ENCODE data around the gene IREB2. TPM values are rescaled to one million over a fixed set of nuclear protein-coding genes. Genes with fewer than 3 reads are reported as not detected.
A peak's percentile ranks its signal among the peaks of the same experiment; 100 is the strongest.

The IREB2 gene
- total RNA-seq, 1 donor from 2014 or later: 69.2 TPM

DNA sequence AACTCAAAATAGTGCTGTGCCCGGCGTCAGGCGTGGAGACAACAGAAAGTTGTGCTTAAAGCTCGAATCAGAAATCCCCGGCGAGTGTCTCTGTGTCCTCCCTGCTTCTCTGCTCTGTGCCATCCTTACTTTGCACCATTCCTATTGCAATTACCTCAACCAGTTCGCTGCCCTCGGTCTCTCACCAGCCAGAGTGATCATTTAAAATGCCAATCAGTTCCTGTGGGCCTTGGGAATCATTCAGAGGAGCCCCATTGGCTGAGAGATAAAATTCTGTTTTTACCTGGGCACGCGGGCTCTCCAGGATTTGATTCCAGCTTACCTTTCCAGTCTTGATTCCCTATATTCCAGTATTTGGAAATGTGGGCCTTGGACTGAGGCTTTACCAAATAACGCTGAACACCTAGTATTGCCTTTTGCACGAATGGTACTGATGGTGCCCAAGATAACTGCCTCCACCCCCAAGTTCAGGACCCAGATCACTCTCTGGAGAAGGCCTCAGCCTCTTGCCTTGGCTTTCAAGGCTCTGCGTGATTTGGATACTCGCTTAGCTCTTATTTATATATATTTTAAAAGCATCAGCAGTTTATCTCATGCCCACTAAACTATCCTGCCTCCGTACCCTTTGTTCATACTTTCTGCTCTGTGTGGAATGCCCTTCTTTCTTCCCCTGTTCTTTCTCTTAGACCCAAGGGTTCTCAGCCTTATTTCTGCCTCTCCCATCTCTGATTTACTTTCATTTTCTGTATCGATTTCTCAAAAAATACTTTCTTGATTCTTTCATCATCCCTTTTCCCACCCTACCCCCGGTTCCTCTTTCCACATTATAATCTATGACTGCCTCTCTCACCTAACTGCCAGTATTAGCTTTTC lies 103.1 kb downstream of the IREB2 start:
- Histone ChIP-seq H2AFZ (ENCODE audit: low read depth, low read length) (peak overlapping the region; percentile 86), H3K9me3 (ENCODE audit: insufficient read depth, low read depth, low read length) (no peaks in the 10 kb centered on the region), H3K4me2 (ENCODE audit: low read length) (peak overlapping the region; percentile 91), H3K79me2 (ENCODE audit: insufficient read depth, low read length) (peaks cover 34% of the 10 kb centered on the region), H4K20me1 (ENCODE audit: insufficient read depth, low read length) (peaks cover 34% of the 10 kb centered on the region), H3K4me3 (ENCODE audit: insufficient read depth, low read depth, low read length) (peak overlapping the region; percentile 96), H3K36me3 (ENCODE audit: insufficient read depth, low read length) (peaks cover 17% of the 10 kb centered on the region), H3K4me1 (ENCODE audit: insufficient read depth, low read length) (peaks cover 10% of the 10 kb centered on the region), H3K27ac (ENCODE audit: low read depth, low read length) (peak overlapping the region; percentile 97), H3K27me3 (ENCODE audit: insufficient read depth, low read length) (no peaks in the 10 kb centered on the region), H3K9ac (ENCODE audit: low read length) (peak overlapping the region; percentile 97)
- Mint-ChIP-seq H3K9me3 (ENCODE audit: unreplicated experiment) (no peaks in the 10 kb centered on the region), H3K4me1 (ENCODE audit: low read depth, unreplicated experiment) (peaks cover 18% of the 10 kb centered on the region), H3K36me3 (ENCODE audit: low read depth, unreplicated experiment) (peaks cover 8% of the 10 kb centered on the region), H3K27ac (ENCODE audit: unreplicated experiment) (peak overlapping the region; percentile 93), H3K4me3 (ENCODE audit: unreplicated experiment) (peak overlapping the region; percentile 99), H3K27me3 (ENCODE audit: low read depth, unreplicated experiment) (no peaks in the 10 kb centered on the region)
- FAIRE-seq (no peak), DNase-seq (ENCODE audit: low read depth) (no peak)
- TF ChIP-seq EZH2 (IDR thresholded peaks at IDR 0.05; ENCODE audit: insufficient read depth, low read length): no peak
- TF ChIP-seq, protein P1, sequence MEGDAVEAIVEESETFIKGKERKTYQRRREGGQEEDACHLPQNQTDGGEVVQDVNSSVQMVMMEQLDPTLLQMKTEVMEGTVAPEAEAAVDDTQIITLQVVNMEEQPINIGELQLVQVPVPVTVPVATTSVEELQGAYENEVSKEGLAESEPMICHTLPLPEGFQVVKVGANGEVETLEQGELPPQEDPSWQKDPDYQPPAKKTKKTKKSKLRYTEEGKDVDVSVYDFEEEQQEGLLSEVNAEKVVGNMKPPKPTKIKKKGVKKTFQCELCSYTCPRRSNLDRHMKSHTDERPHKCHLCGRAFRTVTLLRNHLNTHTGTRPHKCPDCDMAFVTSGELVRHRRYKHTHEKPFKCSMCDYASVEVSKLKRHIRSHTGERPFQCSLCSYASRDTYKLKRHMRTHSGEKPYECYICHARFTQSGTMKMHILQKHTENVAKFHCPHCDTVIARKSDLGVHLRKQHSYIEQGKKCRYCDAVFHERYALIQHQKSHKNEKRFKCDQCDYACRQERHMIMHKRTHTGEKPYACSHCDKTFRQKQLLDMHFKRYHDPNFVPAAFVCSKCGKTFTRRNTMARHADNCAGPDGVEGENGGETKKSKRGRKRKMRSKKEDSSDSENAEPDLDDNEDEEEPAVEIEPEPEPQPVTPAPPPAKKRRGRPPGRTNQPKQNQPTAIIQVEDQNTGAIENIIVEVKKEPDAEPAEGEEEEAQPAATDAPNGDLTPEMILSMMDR (IDR thresholded peaks at IDR 0.05; ENCODE audit: insufficient read depth, low read depth, low read length): no peak

DNA sequence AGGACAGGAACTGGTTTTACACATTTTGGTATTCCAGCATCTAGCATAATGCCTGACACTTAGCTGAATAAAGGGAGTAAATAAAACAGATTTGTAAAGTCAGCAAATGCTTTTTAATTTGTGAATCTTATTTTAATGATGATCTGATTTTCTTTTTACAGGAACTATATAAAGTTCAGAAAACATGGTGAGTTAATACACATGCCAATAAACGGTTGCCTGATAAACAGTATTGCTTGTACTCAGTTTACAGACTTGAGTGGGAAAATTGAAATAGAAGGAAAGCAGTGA lies 103.7 kb downstream of the IREB2 start:
- Mint-ChIP-seq H3K36me3 (ENCODE audit: low read depth, unreplicated experiment) (peaks cover 8% of the 10 kb centered on the region), H3K4me1 (ENCODE audit: low read depth, unreplicated experiment) (peaks cover 15% of the 10 kb centered on the region), H3K9me3 (ENCODE audit: unreplicated experiment) (no peaks in the 10 kb centered on the region), H3K27me3 (ENCODE audit: low read depth, unreplicated experiment) (no peaks in the 10 kb centered on the region), H3K4me3 (ENCODE audit: unreplicated experiment) (peak overlapping the region; percentile 99), H3K27ac (ENCODE audit: unreplicated experiment) (peak overlapping the region; percentile 93)
- Histone ChIP-seq H3K4me1 (ENCODE audit: insufficient read depth, low read length) (peaks cover 10% of the 10 kb centered on the region), H3K9ac (ENCODE audit: low read length) (peak overlapping the region; percentile 97), H3K4me2 (ENCODE audit: low read length) (peak overlapping the region; percentile 91), H3K79me2 (ENCODE audit: insufficient read depth, low read length) (peaks cover 34% of the 10 kb centered on the region), H3K36me3 (ENCODE audit: insufficient read depth, low read length) (peaks cover 21% of the 10 kb centered on the region), H3K9me3 (ENCODE audit: insufficient read depth, low read depth, low read length) (no peaks in the 10 kb centered on the region), H2AFZ (ENCODE audit: low read depth, low read length) (no peak overlapping the region), H4K20me1 (ENCODE audit: insufficient read depth, low read length) (peaks cover 34% of the 10 kb centered on the region), H3K4me3 (ENCODE audit: insufficient read depth, low read depth, low read length) (peak overlapping the region; percentile 96), H3K27ac (ENCODE audit: low read depth, low read length) (peak overlapping the region; percentile 10), H3K27me3 (ENCODE audit: insufficient read depth, low read length) (no peaks in the 10 kb centered on the region)
- TF ChIP-seq EZH2 (IDR thresholded peaks at IDR 0.05; ENCODE audit: insufficient read depth, low read length): no peak
- TF ChIP-seq, protein P1 (IDR thresholded peaks at IDR 0.05; ENCODE audit: insufficient read depth, low read depth, low read length): no peak
- FAIRE-seq (no peak), DNase-seq (ENCODE audit: low read depth) (no peak)

DNA sequence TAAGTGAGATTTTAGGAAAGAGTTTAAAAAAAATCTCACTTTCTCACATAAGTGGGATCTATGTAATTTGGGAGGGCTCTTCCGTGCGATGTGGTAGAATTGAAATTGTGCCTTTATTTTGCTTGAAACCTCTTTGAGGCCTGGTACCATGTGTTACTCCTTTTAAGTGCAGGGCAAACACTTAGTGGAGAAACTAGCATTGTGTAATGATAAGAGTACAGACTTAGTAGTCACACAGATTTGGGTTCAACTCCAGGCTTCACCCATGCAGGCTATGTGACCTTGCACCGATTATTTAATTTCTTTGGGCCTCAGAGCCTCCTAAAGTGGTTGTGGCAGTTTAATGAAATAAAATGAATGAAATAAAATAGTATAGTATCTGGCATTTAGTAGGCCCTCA lies 104.6 kb downstream of the IREB2 start:
- Histone ChIP-seq H3K36me3 (ENCODE audit: insufficient read depth, low read length) (peaks cover 29% of the 10 kb centered on the region), H2AFZ (ENCODE audit: low read depth, low read length) (no peak overlapping the region), H4K20me1 (ENCODE audit: insufficient read depth, low read length) (peaks cover 34% of the 10 kb centered on the region), H3K9me3 (ENCODE audit: insufficient read depth, low read depth, low read length) (no peaks in the 10 kb centered on the region), H3K27me3 (ENCODE audit: insufficient read depth, low read length) (no peaks in the 10 kb centered on the region), H3K27ac (ENCODE audit: low read depth, low read length) (no peak overlapping the region), H3K9ac (ENCODE audit: low read length) (no peak overlapping the region), H3K79me2 (ENCODE audit: insufficient read depth, low read length) (peaks cover 34% of the 10 kb centered on the region), H3K4me2 (ENCODE audit: low read length) (peak overlapping the region; percentile 91), H3K4me1 (ENCODE audit: insufficient read depth, low read length) (peaks cover 10% of the 10 kb centered on the region), H3K4me3 (ENCODE audit: insufficient read depth, low read depth, low read length) (no peak overlapping the region)
- Mint-ChIP-seq H3K27ac (ENCODE audit: unreplicated experiment) (no peak overlapping the region), H3K9me3 (ENCODE audit: unreplicated experiment) (no peaks in the 10 kb centered on the region), H3K4me3 (ENCODE audit: unreplicated experiment) (no peak overlapping the region), H3K36me3 (ENCODE audit: low read depth, unreplicated experiment) (peaks cover 8% of the 10 kb centered on the region), H3K27me3 (ENCODE audit: low read depth, unreplicated experiment) (no peaks in the 10 kb centered on the region), H3K4me1 (ENCODE audit: low read depth, unreplicated experiment) (peaks cover 15% of the 10 kb centered on the region)
- DNase-seq (ENCODE audit: low read depth) (no peak), FAIRE-seq (no peak)
- TF ChIP-seq, protein P1 (IDR thresholded peaks at IDR 0.05; ENCODE audit: insufficient read depth, low read depth, low read length): no peak
- no peak for TF ChIP-seq EZH2 (IDR thresholded peaks at IDR 0.05; ENCODE audit: insufficient read depth, low read length)

Data from astrocyte (in vitro differentiated cells and primary cell).